Upper lobe of right lung (tissue), 1 donor: ENCODE data around the gene CEBPA. TPM values are rescaled to one million over a fixed set of nuclear protein-coding genes. Genes with fewer than 3 reads are reported as not detected.

Source experiments
- ATAC-seq: fragments of 200-7000 bp; cut with Tn5 transposase; one replicate; pipeline ENCODE4 v1.9.1; 2020; ENCODE audit warnings: mild to moderate bottlenecking, moderate library complexity
- DNase-seq: peaks from one replicate; pipeline ENCODE4 v3.0.0-alpha.2; 2020
- H3K27ac ChIP-seq: fragments of 200-600 bp; one replicate; pipeline ENCODE4 v1.8.0; 2022
- H3K27me3 ChIP-seq: fragments of 200-600 bp; one replicate; pipeline ENCODE4 v1.8.0; 2022; ENCODE audit warnings: mild to moderate bottlenecking
- H3K36me3 ChIP-seq: fragments of 200-600 bp; one replicate; pipeline ENCODE4 v1.8.0; 2022
- H3K4me1 ChIP-seq: fragments of 200-600 bp; one replicate; pipeline ENCODE4 v1.8.0; 2022
- H3K4me3 ChIP-seq: fragments of 200-600 bp; one replicate; pipeline ENCODE4 v1.8.0; 2022; ENCODE audit warnings: mild to moderate bottlenecking
- H3K9me3 ChIP-seq: fragments of 200-600 bp; one replicate; pipeline ENCODE4 v1.8.0; 2022
- intact Hi-C: fragments of 100-400 bp; cut with DNase I; formaldehyde crosslinking; loops from one replicate; pipeline ENCODE4 v1.11.0; 2022
- total RNA-seq: library from RNA; stranded (reverse); fragmentation: NEBNext Ultra II Directional; extraction: Animal tissue kit (Norgen Biotek cat#: 25700); gene quantifications from one replicate; pipeline ENCODE4 v1.2.1, GENCODE V29; 2021
- TF ChIP-seq, protein P1 (sequence below): fragments of 200-600 bp; IDR thresholded peaks from one replicate; pipeline ENCODE4 v1.8.0; 2022; ENCODE audit warnings: antibody characterized with exemption
- donor health status: DM: no; HTN: yes; CAD: no; lungs with severe emphysema.

CEBPA gene
- total RNA-seq, 1 donor from 2014 or later: 59.1 TPM

DNA sequence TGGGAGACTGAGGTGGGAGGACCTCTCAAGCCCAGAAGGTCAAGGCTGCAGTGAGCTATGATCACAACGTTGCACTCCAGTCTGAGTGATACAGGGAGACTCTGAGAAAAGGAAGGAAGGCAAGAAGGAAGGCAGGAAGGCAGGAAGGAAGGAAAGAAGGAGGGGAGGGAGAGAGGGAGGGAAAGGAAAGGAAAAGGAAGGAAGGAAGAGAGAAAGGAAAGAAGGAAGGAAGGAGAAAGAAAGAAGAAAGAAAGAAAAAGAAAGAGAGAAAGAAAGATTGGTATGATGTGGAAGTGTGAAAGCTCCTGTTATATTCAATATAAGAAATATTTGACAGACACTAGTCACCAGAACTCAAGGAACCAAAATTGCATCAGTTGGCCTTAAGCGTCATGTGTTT, 38.7 kb upstream of the CEBPA start:
- Histone ChIP-seq H3K9me3 (no peaks in the 10 kb centered on the region), H3K27me3 (no peaks in the 10 kb centered on the region), H3K4me3 (no peak overlapping the region), H3K27ac (no peak overlapping the region), H3K36me3 (no peaks in the 10 kb centered on the region), H3K4me1 (no peaks in the 10 kb centered on the region)
- TF ChIP-seq, protein P1, sequence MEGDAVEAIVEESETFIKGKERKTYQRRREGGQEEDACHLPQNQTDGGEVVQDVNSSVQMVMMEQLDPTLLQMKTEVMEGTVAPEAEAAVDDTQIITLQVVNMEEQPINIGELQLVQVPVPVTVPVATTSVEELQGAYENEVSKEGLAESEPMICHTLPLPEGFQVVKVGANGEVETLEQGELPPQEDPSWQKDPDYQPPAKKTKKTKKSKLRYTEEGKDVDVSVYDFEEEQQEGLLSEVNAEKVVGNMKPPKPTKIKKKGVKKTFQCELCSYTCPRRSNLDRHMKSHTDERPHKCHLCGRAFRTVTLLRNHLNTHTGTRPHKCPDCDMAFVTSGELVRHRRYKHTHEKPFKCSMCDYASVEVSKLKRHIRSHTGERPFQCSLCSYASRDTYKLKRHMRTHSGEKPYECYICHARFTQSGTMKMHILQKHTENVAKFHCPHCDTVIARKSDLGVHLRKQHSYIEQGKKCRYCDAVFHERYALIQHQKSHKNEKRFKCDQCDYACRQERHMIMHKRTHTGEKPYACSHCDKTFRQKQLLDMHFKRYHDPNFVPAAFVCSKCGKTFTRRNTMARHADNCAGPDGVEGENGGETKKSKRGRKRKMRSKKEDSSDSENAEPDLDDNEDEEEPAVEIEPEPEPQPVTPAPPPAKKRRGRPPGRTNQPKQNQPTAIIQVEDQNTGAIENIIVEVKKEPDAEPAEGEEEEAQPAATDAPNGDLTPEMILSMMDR: no peak
- DNase-seq: no peak
- no peak for ATAC-seq
- intact Hi-C loops: no loop called here

DNA sequence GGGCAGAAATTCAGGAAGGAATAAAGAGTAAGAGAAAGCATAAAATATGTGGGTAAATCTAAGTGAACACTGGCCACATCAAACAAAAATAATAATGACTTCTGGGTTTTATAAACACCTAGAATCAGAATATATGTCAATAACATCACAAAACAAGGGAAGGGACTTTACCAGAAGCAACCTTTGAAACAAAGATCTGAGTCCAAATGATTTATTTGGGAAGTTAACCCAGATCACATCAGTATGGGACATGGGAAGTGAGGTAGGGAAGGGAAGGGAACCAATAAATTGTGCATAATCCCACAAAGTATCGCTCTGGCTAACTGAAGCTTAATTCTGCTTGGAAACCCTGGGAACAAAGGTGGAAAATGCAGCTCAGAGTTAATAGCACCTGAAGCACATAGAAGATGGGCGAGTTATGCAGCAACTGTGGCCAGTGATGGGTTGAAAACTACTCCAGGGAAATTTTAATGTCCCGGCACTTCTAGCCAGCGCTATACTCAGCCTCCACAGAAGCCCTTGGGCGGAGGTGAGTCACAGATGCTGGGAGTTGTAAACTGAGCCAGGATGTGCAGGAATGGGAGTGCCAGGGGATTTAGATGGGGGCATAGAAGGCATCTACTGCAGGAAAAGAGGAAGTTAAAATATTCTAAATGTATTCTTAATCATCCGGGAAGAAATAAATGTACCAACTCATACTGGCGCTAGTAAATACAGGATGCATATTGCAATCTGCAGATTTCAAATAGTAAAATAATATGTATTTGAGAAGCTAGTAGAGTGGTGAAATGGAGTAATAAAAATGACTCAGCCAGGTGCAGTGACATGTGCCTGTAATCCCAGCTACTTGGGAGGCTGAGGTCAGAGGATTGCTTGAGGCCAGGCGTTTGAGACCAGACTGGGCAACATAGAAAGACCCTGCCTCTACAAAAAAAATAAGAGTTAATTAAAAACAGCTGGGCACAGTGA, 37.0 kb upstream of the CEBPA start:
- TF ChIP-seq, protein P1: no peak
- Histone ChIP-seq H3K9me3 (no peaks in the 10 kb centered on the region), H3K36me3 (no peaks in the 10 kb centered on the region), H3K4me3 (no peak overlapping the region), H3K27ac (no peak overlapping the region), H3K4me1 (no peaks in the 10 kb centered on the region), H3K27me3 (no peaks in the 10 kb centered on the region)
- intact Hi-C loops: no loop called here
- no peak for DNase-seq
- no peak for ATAC-seq

DNA sequence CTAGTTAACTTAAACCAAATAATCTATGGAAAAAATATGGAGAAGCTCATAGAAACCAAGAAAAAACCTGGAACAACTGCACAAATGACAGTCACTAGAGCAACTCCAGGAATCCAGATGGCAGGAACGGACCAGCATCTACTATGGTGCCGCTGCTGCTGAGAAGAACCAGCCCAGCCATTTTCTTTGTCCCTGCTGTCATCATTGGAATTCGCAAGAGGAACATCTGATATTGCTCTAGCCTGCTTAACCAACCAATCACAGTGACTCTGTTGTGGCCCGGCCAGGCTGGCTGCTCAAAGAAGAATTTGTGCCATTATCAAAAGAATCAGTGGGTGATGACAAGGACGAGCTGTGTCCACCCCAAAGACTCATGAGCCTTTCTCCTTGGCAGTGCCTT, 33.1 kb upstream of the CEBPA start:
- H3K36me3 ChIP-seq: no peaks in the 10 kb centered on the region
- peaks cover 3% of the 10 kb centered on the region for H3K4me1 ChIP-seq
- H3K27me3 ChIP-seq: no peaks in the 10 kb centered on the region
- TF ChIP-seq, protein P1: no peak
- ATAC-seq (no peak), DNase-seq (no peak)
- no peak overlapping the region for H3K27ac ChIP-seq
- H3K4me3 ChIP-seq: no peak overlapping the region
- H3K9me3 ChIP-seq: no peaks in the 10 kb centered on the region
- intact Hi-C loops: no loop called here

DNA sequence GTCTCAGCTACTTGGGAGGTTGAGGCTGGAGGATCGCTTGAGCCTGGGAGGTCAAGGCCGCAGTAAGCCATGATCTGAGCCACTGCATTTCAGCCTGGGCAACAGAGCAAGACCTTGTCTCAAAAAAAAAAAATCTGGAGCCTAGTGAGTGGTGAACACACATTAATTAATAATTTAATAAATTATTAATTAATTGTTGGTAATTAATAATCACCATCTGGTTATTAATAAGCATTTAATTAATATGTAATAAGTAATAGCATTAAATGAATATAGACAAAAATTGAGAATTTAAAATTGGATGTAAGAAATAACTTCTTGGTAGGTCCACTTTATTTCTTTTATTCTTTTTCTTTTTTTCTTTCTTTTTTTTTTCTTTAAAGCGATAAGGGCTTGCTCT, 31.9 kb upstream of the CEBPA start:
- no peak for ATAC-seq
- intact Hi-C loops: no loop called here
- no peak overlapping the region for H3K27ac ChIP-seq

DNA sequence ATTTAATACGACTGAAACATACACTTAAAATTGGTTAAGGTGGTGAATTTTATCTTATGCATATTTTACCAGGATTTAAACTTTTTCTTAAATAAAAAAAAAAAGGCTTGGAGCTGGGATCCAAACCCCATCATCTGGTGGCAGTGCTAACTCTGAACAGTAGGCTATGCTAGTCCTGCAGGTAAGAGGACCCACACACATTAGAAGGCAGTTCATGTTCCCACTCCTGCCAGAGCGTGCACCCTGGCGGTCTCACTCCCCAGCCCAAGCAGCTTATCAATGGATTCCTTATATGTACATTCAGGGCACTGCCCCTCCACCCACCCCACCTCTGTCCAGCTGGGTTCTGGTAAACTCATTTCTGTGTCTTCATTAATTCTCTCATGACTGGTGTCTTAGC, 31.3 kb upstream of the CEBPA start:
- ATAC-seq: no peak
- Histone ChIP-seq H3K9me3 (no peaks in the 10 kb centered on the region), H3K4me1 (peaks cover 3% of the 10 kb centered on the region), H3K27me3 (peaks cover 7% of the 10 kb centered on the region), H3K4me3 (no peak overlapping the region), H3K27ac (no peak overlapping the region), H3K36me3 (no peaks in the 10 kb centered on the region)
- intact Hi-C loops: no loop called here
- TF ChIP-seq, protein P1: no peak
- no peak for DNase-seq

More for the DNA sequence above, 31.9 kb upstream of the CEBPA start:
- no peaks in the 10 kb centered on the region for H3K9me3 ChIP-seq
- no peak for DNase-seq
- peaks cover 2% of the 10 kb centered on the region for H3K27me3 ChIP-seq
- peaks cover 3% of the 10 kb centered on the region for H3K4me1 ChIP-seq
- no peaks in the 10 kb centered on the region for H3K36me3 ChIP-seq
- TF ChIP-seq, protein P1: no peak
- no peak overlapping the region for H3K4me3 ChIP-seq
